Measurements from ENCODE around the gene GPR75.

The GPR75 gene

DNA sequence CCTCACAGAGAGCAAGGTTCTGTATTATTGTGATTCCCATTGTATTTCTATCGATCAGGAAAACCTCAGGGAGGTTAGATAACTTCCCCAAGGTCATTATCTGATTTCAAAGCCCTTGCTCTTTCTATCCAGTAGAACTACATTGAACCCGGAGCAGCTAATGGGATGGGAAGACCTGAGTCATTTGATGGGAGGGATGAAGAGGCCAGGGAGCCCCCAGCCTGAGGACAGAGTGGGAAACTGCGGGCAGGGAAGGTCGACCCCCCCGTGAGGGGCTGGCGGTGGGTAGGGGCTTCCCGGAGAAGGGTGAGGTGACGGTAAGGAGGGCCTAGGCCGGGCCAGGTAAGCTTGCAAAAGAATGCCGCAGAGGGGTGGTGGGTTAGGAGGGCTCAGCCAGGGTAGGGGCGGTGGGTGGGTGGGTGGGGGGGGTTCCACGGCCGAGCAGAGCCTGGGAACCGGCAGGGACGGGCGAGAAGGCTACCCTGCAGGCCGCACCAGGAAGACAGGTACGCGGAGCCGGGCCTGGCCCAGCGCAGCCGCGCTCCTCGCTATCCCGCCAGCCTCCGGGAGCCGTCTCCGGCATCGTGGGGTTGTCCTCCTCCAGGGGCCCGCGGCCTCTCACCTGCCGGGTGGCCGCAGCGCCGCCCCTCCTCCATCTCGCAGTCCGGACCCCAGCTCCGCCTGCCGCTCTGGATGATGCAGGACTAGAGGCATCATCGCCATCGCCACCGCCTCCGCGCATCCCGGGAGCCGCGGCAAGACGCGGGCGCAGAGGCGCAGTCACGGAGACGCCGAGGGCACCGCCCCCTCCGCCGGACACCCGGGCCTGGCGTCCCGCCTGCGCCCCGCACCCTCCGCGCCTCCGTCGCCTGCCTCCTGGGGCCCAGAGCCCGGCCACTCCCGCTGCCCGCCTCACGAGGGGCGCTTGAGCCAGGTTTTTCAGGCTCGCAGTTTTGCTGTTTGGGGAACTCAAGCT is at the start of gene GPR75:
GPR75 (minus strand) TSS at position 762 of the 976 bp plus-strand sequence. CDS start 5,211 bp downstream, outside the sequence.
- DNase-seq = no peak

GRCh38 chr2:53907582-53907981 is 47.8 kb upstream of the GPR75 start:
- no peak for DNase-seq

- DNase-seq = no peak
These were observed 45.6 kb upstream of the GPR75 start for GRCh38 chr2:53905396-53905795.

- no peak for DNase-seq
These were observed 43.2 kb upstream of the GPR75 start for GRCh38 chr2:53903011-53903410.

DNA sequence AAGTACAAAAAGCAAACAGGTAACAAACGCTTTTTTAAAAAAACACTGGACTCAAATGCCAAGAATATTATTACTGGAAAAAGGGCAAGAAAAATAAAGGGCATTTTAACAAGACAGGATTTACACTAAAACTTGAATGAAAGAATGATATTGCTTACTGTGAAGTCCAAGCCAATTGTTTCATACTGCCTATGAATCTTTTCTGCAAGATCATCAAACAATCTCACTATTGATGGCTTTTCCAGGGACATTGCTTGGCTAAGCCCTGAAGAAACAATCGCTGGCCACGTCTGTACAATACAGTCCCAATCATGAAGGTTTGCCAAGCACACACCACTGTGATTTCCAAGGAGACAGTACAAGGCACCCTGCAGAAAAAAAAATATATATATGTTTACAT is 41.4 kb upstream of the GPR75 start:
- DNase-seq = no peak

GRCh38 chr2:53896864-53897263 is 37.1 kb upstream of the GPR75 start:
- no peak for DNase-seq

- no peak for DNase-seq
These were observed 26.9 kb upstream of the GPR75 start for GRCh38 chr2:53886406-53887280.

- no peak for DNase-seq
These were observed 25.1 kb upstream of the GPR75 start for GRCh38 chr2:53884883-53885282.

DNA sequence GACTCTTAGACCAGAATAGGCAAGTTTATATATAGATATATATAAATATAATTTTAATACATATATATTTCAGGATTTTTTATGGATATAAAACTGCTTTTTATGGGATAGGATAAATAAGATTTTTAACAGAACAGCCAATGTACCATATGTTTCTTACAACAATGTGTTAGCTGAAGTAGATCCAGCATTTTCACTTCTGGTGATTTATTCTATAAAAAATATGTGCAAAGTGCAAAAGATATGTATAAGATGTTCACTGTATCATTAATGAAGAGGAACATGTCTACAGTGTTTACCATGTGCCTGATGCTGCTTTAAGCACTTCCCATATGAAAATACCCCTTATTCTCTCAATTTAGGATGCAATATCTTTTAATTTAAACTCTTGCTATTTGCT is 22.2 kb upstream of the GPR75 start:
- DNase-seq = no peak

DNA sequence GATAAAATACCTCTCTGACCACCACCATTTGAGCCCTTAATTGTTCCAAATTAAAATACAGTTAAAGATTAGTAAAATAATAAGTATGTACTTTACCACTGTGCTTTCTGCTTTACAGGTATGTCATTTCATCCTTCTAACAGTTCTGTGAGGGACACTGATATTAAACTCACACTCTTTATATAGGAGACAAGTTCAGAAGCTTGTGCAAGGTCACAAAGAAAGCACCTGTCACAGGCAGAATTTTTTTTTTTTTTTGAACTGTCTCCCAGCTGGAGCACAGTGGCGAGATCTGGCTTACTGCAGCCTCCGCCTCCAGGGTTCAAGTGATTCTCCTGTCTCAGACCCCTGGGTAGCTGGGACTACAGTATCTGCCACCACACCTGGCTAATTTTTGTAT is 21.6 kb upstream of the GPR75 start:
- no peak for DNase-seq

DNA sequence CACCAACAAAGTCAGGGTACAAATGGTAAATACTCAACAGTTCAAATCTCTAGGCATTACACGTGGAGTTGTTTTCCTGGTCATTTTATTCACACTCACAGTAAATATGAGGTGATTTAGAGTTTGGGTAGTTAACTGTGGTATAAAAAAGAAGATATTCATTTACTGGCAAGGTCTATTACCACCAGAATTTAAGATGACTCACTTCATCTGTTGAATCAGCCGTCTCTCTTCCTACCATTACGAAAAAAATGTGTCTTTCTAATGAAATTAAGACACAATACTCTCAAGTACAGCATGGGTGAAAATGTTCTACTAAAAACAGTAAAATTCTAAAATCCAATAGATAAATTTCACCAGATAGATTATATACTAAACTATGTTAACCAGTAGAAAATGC is 21.0 kb upstream of the GPR75 start:
- DNase-seq = no peak

DNA sequence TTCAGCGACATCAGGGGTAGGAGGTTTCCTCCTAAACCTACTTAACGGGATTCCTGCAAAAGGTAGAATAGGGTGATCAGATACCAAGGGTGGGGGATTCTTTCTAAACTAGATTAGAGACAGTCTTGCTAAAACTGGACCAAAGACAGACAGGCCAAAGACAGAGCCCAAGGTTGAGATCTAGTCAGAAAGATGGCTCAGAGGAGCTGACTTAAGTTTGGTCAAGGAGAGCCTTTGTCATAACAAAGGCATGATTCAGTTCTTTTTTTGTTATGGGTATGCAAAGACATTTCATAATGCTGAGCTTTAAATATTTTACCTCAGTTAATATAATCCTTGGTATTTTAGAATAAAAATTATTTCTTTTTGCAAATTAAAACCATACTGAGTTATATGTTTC is 17.8 kb upstream of the GPR75 start:
- no peak for DNase-seq

DNA sequence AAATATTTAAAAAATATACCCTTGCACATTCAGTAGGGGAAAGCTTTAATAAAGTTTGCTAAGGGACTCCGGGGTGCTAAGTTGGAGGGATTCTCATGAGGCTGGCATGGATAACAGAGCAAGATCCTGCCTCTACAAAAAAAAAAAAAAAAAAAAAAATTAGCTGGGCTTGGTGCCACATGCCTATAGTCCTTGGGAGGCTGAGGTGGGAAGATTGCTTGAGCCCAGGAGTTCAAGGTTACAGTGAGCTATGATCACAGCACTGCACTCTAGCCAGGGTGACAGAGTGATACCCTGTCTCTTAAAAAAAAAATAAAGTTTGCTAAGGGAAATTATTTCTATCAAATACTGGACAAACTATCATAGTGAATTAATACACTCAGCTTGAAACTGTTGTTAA is 17.3 kb upstream of the GPR75 start:
- no peak for DNase-seq

GRCh38 chr2:53874401-53874950 is 14.7 kb upstream of the GPR75 start:
- no peak for DNase-seq

- no peak for DNase-seq
These were observed 8.0 kb upstream of the GPR75 start for GRCh38 chr2:53867773-53868172.

- no peak for DNase-seq
These were observed 7.4 kb upstream of the GPR75 start for GRCh38 chr2:53867169-53867568.

- DNase-seq = no peak
These were observed 6.2 kb upstream of the GPR75 start for GRCh38 chr2:53865962-53866361.

- no peak for DNase-seq
These were observed 5.5 kb upstream of the GPR75 start for GRCh38 chr2:53865264-53865663.

- no peak for DNase-seq
These were observed 3.9 kb upstream of the GPR75 start for GRCh38 chr2:53863538-53864227.

DNA sequence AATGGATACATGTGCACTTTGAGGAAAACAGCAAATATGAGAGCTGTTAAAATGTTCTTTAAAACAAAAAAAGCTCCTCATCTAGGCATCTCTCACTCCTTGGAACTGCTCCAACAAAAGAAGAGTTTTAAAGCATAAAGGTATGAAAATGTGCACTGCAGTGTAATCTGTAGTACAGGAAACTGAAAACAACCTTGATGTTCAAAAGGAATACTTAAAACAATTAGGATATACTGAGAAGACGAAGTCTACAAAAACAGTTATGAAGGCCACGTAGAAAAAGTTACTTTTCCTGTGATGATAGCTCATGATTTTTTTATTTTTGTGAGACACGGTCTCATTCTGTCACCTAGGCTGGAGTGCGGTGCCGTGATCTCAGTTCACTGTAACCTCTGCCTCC is 2.1 kb upstream of the GPR75 start:
- no peak for DNase-seq

DNA sequence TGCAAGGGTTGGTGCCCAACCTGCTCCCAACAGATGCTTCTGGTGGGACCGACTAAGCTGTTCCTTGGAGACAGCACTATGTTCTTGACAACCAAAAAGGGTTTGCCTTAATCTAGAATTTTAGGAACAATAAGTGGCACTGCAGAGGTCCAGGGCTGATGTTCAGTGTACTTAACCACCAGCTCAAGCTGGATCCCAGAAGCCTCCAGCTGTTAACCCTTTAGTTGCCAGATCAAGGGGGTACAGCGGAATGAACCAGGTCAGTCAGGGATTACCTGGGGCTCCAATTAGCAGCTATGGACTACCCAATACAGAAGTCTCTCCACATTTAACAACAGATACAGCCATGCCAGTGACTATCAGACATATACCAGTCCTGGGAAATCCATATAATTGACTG is 3.5 kb downstream of the GPR75 start:
- no peak for DNase-seq

DNA sequence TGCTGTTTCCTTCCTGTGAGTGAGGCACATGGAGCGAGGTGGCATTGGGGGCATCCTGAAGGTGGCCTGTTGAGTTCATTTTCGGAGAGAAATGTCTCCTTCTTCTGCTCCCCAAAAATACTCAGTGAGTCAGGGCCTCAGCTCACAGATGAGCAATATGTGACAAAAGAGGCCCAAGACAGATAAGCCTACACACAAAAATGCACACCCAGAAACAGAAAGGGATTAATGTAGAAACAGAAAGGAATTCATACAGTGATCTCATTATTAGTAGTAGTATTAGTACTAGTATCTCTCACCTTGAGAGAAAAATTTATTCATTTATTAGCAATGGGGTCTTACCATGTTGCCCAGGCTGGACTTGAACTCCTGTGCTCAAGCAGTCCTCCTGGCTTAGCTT is 5.1 kb downstream of the GPR75 start:
- no peak for DNase-seq

DNA sequence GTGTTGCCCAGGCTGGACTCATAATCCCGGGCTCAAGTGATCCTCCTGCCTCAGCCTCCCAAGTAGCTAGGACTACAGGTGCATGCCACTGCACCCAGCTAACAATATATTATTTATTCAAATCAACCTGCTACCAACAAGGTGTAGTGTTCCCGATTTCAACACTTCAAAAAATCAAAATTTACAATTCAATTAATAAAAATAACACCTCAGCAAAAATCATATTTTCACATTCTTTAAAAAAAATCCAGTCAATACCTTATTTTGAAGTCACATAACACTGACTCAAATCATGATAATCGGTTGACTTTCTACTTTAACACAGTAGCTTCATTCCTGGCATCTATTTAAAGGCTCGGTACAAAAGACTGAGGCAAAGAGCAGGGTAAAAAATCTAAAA is 7.2 kb downstream of the GPR75 start:
- no peak for DNase-seq
